Testis (tissue), 2 donors: ENCODE results near the gene PC.

Source experiments
- POLR2A ChIP-seq: fragments of 450-650 bp; IDR thresholded peaks from one replicate; pipeline ENCODE4 v1.6.1; 2017; ENCODE audit warnings: antibody characterized with exemption, mild to moderate bottlenecking, moderate library complexity
- TF ChIP-seq, protein P1 (sequence below), 3 experiments: fragments of 450-650 bp in 2 of 3; fragments of 200-600 bp in 1 of 3; sonication (generic) in 1 of 3; IDR thresholded peaks; one replicate each; pipeline ENCODE4 v1.5.1; 2016 to 2019; ENCODE audit warnings: antibody characterized with exemption in 3 of 3, mild to moderate bottlenecking in 2 of 3, moderate library complexity in 1 of 3

- TF ChIP-seq, protein P1, sequence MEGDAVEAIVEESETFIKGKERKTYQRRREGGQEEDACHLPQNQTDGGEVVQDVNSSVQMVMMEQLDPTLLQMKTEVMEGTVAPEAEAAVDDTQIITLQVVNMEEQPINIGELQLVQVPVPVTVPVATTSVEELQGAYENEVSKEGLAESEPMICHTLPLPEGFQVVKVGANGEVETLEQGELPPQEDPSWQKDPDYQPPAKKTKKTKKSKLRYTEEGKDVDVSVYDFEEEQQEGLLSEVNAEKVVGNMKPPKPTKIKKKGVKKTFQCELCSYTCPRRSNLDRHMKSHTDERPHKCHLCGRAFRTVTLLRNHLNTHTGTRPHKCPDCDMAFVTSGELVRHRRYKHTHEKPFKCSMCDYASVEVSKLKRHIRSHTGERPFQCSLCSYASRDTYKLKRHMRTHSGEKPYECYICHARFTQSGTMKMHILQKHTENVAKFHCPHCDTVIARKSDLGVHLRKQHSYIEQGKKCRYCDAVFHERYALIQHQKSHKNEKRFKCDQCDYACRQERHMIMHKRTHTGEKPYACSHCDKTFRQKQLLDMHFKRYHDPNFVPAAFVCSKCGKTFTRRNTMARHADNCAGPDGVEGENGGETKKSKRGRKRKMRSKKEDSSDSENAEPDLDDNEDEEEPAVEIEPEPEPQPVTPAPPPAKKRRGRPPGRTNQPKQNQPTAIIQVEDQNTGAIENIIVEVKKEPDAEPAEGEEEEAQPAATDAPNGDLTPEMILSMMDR (IDR thresholded peaks at IDR 0.05), result no peak
- TF ChIP-seq POLR2A, result no peak
Measured at GRCh38 chr11:66932543-66932942, 25.6 kb downstream of the PC start.
